Measurements from ENCODE around the gene TAF6L. TPM values are rescaled to one million over a fixed set of nuclear protein-coding genes. Genes with fewer than 3 reads are reported as not detected.
"Not testable (repeated sequence)": the region's sequence is repeated elsewhere in the genome, so short reads cannot be mapped to it uniquely, and the experiment has no call there.

The TAF6L gene
- total RNA-seq, 2 donors from 2014 or later = 37.4 to 41.7 TPM

DNA sequence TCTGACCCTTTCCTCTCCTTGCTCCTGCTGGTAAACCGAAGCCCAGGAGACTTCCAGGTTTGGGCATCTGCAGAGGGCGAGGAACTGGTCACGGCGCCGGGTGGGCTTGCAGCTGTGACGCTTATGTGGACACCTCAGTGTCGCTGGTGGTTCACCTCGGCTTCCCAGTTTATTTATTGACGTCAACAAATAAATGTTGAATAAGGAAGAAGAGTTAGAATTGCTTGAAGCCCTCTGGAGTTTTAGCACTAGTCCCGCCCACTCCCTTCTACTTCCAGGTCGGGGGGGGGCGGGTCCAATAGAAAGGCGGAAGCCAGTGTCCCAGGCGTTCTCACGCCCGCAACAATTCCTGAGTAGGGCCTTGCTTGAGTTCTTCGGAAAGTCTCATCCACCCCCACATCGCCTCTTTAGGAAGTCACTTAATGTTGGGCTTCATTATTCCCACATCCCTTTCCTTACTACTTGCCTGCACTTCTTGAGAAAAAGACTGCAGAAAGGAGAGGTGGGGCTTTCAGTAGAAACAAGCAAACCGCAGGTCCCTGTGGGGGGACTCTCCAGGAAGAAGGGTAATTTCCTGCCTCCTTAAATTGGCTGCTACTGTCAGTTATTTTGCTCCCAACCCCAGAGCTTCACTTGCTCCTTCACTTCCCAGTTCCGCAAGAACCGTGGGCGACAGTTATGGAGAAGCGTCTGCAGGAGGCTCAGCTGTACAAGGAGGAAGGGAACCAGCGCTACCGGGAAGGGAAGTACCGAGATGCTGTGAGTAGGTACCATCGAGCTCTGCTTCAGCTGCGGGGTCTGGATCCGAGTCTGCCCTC, 42.8 kb upstream of the TAF6L start, which contains the start of gene TTC9C:
Gene TTC9C (plus strand): TSS at position 316 of the 818 bp plus-strand sequence. CDS start 363 bp downstream, at position 679.
- peaks cover 20% of the 10 kb centered on the region for H3K4me1 Mint-ChIP-seq
- WGBS, 2 experiments (ENCODE audit: insufficient coverage in 1 of 2, insufficient read length in 1 of 2) = 0 to 1% methylated on average over 12 to 29 of the region's 29 CpGs
- Histone ChIP-seq H3K4me3 (ENCODE audit: low read length) (peak within 1 kb of the TSS; percentile 97), H3K9ac (ENCODE audit: extremely low read depth, low read length, poor library complexity, severe bottlenecking) (peak within 1 kb of the TSS; percentile 85), H3K9me3 (ENCODE audit: control insufficient read depth, low read length) (no peaks in the 10 kb centered on the region), H3K27me3 (ENCODE audit: control insufficient read depth, insufficient read depth, low read length, poor library complexity, severe bottlenecking) (no peaks in the 10 kb centered on the region), H3K27ac (ENCODE audit: low read depth, low read length) (peak within 1 kb of the TSS; percentile 97), H3K36me3 (ENCODE audit: control insufficient read depth, insufficient read depth, low read length) (peaks cover 31% of the 10 kb centered on the region), H3K4me1 (ENCODE audit: control insufficient read depth, insufficient read depth, low read length) (no peaks in the 10 kb centered on the region)
- H3K27me3 Mint-ChIP-seq (ENCODE audit: insufficient read depth) = no peaks in the 10 kb centered on the region
- no peaks in the 10 kb centered on the region for H3K9me3 Mint-ChIP-seq
- peak within 1 kb of the TSS; percentile 96 for H3K4me3 Mint-ChIP-seq
- peak; percentile 93 for DNase-seq
- peaks cover 35% of the 10 kb centered on the region for H3K36me3 Mint-ChIP-seq (ENCODE audit: low read depth)
- TF ChIP-seq, protein P1, sequence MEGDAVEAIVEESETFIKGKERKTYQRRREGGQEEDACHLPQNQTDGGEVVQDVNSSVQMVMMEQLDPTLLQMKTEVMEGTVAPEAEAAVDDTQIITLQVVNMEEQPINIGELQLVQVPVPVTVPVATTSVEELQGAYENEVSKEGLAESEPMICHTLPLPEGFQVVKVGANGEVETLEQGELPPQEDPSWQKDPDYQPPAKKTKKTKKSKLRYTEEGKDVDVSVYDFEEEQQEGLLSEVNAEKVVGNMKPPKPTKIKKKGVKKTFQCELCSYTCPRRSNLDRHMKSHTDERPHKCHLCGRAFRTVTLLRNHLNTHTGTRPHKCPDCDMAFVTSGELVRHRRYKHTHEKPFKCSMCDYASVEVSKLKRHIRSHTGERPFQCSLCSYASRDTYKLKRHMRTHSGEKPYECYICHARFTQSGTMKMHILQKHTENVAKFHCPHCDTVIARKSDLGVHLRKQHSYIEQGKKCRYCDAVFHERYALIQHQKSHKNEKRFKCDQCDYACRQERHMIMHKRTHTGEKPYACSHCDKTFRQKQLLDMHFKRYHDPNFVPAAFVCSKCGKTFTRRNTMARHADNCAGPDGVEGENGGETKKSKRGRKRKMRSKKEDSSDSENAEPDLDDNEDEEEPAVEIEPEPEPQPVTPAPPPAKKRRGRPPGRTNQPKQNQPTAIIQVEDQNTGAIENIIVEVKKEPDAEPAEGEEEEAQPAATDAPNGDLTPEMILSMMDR (conservative IDR thresholded peaks at IDR 0.05) = no peak
- H3K27ac Mint-ChIP-seq = peak within 1 kb of the TSS; percentile 99

DNA sequence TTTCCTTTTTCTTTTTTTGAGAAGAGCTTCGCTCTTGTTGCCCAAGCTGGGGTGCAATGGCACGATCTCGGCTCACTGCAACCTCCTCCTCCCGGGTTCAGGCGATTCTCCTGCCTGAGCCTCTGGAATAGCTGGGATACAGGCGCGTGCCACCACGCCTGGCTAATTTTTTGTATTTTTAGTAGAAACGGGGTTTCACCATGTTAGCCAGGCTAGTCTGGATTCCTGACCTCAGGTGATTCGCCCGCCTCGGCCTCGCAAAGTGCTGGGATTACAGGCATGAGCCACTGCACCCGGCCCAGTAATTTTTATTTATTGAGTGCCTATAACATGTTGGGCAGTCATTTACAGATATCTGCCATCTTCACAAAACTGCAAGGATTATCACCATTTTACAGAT, 41.1 kb upstream of the TAF6L start:
- H3K27ac ChIP-seq (ENCODE audit: low read depth, low read length); H3K27me3 Mint-ChIP-seq (ENCODE audit: insufficient read depth); H3K9me3 Mint-ChIP-seq; H3K27me3 ChIP-seq (ENCODE audit: control insufficient read depth, insufficient read depth, low read length, poor library complexity, severe bottlenecking); H3K9me3 ChIP-seq (ENCODE audit: control insufficient read depth, low read length); H3K4me1 Mint-ChIP-seq; H3K4me1 ChIP-seq (ENCODE audit: control insufficient read depth, insufficient read depth, low read length); DNase-seq; H3K9ac ChIP-seq (ENCODE audit: extremely low read depth, low read length, poor library complexity, severe bottlenecking): not testable (repeated sequence)
- H3K36me3 ChIP-seq (ENCODE audit: control insufficient read depth, insufficient read depth, low read length) = peaks cover 28% of the 10 kb centered on the region
- H3K4me3 ChIP-seq (ENCODE audit: low read length) = peak overlapping the region; percentile 97
- Mint-ChIP-seq H3K36me3 (ENCODE audit: low read depth) (peaks cover 24% of the 10 kb centered on the region), H3K27ac (peak overlapping the region; percentile 35), H3K4me3 (peak overlapping the region; percentile 96)
- 90 to 94% methylated on average over 13 to 14 of the region's 14 CpGs for WGBS, 2 experiments (ENCODE audit: insufficient coverage in 1 of 2, insufficient read length in 1 of 2)

DNA sequence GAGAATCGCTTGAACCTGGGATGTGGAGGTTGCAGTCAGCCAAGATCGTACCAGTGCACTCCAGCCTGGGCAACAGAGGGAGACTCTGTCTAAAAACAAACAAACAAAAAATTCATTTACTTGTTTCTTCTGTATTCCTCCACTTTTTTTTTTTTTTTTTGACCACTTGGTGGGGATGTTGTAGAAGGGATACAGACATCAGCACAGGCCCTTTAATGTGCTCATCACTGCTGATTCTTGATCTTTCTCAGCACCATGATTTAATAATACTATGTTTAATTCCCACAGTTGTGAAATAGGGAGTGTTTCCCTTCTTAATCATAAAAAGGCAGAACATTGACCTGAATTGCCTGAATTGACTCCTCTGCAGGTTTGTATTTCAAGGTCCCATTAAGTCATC, 38.4 kb upstream of the TAF6L start:
- Histone ChIP-seq H3K9me3 (ENCODE audit: control insufficient read depth, low read length) (no peaks in the 10 kb centered on the region), H3K4me3 (ENCODE audit: low read length) (no peak overlapping the region), H3K36me3 (ENCODE audit: control insufficient read depth, insufficient read depth, low read length) (peaks cover 41% of the 10 kb centered on the region), H3K27me3 (ENCODE audit: control insufficient read depth, insufficient read depth, low read length, poor library complexity, severe bottlenecking) (no peaks in the 10 kb centered on the region), H3K4me1 (ENCODE audit: control insufficient read depth, insufficient read depth, low read length) (no peaks in the 10 kb centered on the region), H3K9ac (ENCODE audit: extremely low read depth, low read length, poor library complexity, severe bottlenecking) (no peak overlapping the region), H3K27ac (ENCODE audit: low read depth, low read length) (no peak overlapping the region)
- no peak for DNase-seq
- Mint-ChIP-seq H3K36me3 (ENCODE audit: low read depth) (peaks cover 29% of the 10 kb centered on the region), H3K9me3 (no peaks in the 10 kb centered on the region), H3K4me1 (peaks cover 4% of the 10 kb centered on the region), H3K27me3 (ENCODE audit: insufficient read depth) (no peaks in the 10 kb centered on the region), H3K4me3 (no peak overlapping the region), H3K27ac (no peak overlapping the region)
- WGBS, 2 experiments (ENCODE audit: insufficient coverage in 1 of 2, insufficient read length in 1 of 2) = 94% methylated on average over 2 of the region's 2 CpGs; no CpG with 5 or more reads in 1 of the 2 experiments
- TF ChIP-seq, protein P1 (conservative IDR thresholded peaks at IDR 0.05) = peak; percentile 59

All from endodermal cell (in vitro differentiated cells).